Spleen (tissue), 11 donors: Measurements from ENCODE around the gene MACROD2. TPM values are rescaled to one million over a fixed set of nuclear protein-coding genes. Genes with fewer than 3 reads are reported as not detected.

Experiments used
- DNase-seq: peaks from one replicate; pipeline ENCODE4 v3.0.0-alpha.2; 2020
- H3K27ac ChIP-seq, 8 donors: fragments of 200-600 bp; sonication (generic) in 7 of 8; 1 replicate in 4 of 8; 2 replicates in 4 of 8; pipeline versions ENCODE4 v1.5.0 to v1.8.0; 2016 to 2021; ENCODE audit warnings: inconsistent platforms in 4 of 8, mild to moderate bottlenecking in 4 of 8, moderate library complexity in 1 of 8
- H3K27me3 ChIP-seq, 7 donors: fragments of 200-600 bp; sonication (generic) in 6 of 7; replicated peaks in 1 of 7; 1 replicate in 4 of 7; 2 replicates in 3 of 7; pipeline versions ENCODE4 v1.5.0 to v1.8.0; 2016 to 2021; ENCODE audit warnings: inconsistent platforms in 3 of 7, mild to moderate bottlenecking in 1 of 7
- H3K36me3 ChIP-seq, 6 donors: fragments of 200-600 bp; sonication (generic) in 5 of 6; 1 replicate in 4 of 6; 2 replicates in 2 of 6; pipeline versions ENCODE4 v1.5.0 to v1.8.0; 2016 to 2021; ENCODE audit warnings: inconsistent platforms in 2 of 6
- H3K4me1 ChIP-seq, 6 donors: fragments of 200-600 bp; sonication (generic) in 5 of 6; 1 replicate in 3 of 6; 2 replicates in 3 of 6; pipeline versions ENCODE4 v1.5.0 to v1.8.0; 2016 to 2021; ENCODE audit warnings: inconsistent platforms in 3 of 6
- H3K4me3 ChIP-seq, 8 donors: fragments of 200-600 bp; sonication (generic) in 7 of 8; 1 replicate in 4 of 8; 2 replicates in 4 of 8; pipeline versions ENCODE4 v1.5.0 to v1.8.0; 2016 to 2021; ENCODE audit warnings: inconsistent platforms in 4 of 8, mild to moderate bottlenecking in 4 of 8, moderate library complexity in 2 of 8
- H3K9me3 ChIP-seq, 8 donors: fragments of 200-600 bp; sonication (generic) in 7 of 8; 1 replicate in 4 of 8; 2 replicates in 4 of 8; pipeline versions ENCODE4 v1.5.0 to v1.8.0; 2016 to 2021; ENCODE audit warnings: inconsistent platforms in 4 of 8
- POLR2A ChIP-seq, 3 donors: fragments of 450-650 bp; IDR thresholded peaks; one replicate each; pipeline ENCODE4 v1.5.1; 2017; ENCODE audit warnings: antibody characterized with exemption in 3 of 3, mild to moderate bottlenecking in 1 of 3
- POLR2AphosphoS5 ChIP-seq, 3 donors: sonication (generic); formaldehyde crosslinking; IDR thresholded peaks; one replicate each; pipeline ENCODE4 v1.5.1; 2017; ENCODE audit warnings: antibody characterized with exemption in 3 of 3
- WGBS, 5 donors: extraction: QIAGEN DNeasy Blood & Tissue Kit in 3 of 5; methylation state at CpG; one replicate each; pipeline versions ENCODE4 v1.1.5 to v1.1.7; 2013 to 2018; 5-methylcytosine and 5-hydroxymethylcytosine counted together
- intact Hi-C: fragments of 100-400 bp; cut with DNase I; formaldehyde crosslinking; loops from one replicate; pipeline ENCODE4 v1.15.0; 2023; ENCODE audit warnings: low total_unique reads
- polyA plus RNA-seq, 3 donors: library from polyadenylated mRNA; stranded (reverse); fragments of 200-250 nt; gene quantifications; one replicate each; pipeline ENCODE4 v1.2.1, GENCODE V29; 2013
- total RNA-seq, 7 donors: library from RNA; depleted of rRNA in 3 of 7; stranded (reverse); fragments of >200 nt in 3 of 7; fragmentation: NEBNext Ultra II Directional in 4 of 7; extraction: Animal tissue kit (Norgen Biotek cat#: 25700) in 4 of 7; gene quantifications; one replicate each; pipeline versions ENCODE4 v1.1.0 to v1.2.1, GENCODE V29; 2016 to 2021
- TF ChIP-seq, protein P1 (sequence below), 11 experiments: fragments of 200-600 bp in 7 of 11; fragments of 450-650 bp in 4 of 11; sonication (generic) in 4 of 11; IDR thresholded peaks in 8 of 11; conservative IDR thresholded peaks in 3 of 11; 1 replicate in 7 of 11; 2 replicates in 4 of 11; pipeline versions ENCODE4 v1.4.0 to v1.8.0; 2016 to 2021; ENCODE audit warnings: antibody characterized with exemption in 11 of 11, inconsistent platforms in 4 of 11, mild to moderate bottlenecking in 1 of 11
- donor health status: healthy with polysubstance abuse.
- donor health status: DM: no; HTN: no; CAD: no; lungs with moderate emphysema.
- donor health status: DM: no; HTN: no; CAD: no.
- donor health status: Bipolar disorder and iron deficiency.
- donor health status: healthy.
- donor health status: DM: no; HTN: no; CAD: no.
- donor health status: DM: yes; HTN: yes; CAD: no.

MACROD2 gene
- total and polyA plus RNA-seq, 10 donors, result 1.5 to 4.7 (median 3.4) TPM

DNA sequence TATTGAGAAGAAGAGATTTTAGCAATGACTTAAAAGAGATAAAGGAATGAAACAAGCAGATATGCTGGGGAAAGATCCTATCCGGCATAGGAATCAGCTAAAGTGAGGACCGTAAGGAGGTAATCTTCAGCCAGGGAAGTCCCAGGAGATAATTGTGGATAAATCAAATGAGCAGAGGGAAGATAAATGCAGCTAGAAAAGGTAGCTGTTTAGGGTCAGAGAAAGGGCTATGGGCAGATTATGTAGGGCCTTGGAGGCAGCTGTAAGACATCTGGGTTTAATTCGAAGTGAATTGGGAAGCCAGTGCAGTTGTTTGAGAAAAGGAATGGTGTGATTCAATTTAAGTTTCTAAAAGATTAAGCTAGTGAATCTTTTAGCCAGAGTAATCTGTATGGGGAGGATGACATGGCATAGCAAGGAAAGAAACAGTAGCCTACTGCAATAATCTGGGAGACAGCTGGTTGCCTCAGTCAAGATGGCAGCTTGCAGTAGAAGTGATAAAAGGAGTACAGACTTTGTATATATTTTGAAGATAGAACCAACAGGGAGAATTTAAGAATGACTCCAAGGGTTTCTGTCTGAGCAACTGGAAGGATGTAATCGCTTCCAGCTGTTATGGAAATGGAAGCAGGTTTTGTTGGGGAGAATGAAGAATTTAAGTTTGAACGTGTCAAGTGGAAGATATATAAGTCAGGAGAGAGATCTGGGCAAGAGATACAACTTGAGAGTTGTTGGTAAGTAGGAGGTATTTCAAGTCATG is 894.4 kb downstream of the MACROD2 start:
- Histone ChIP-seq H3K27ac (no peak overlapping the region), H3K4me1 (no peaks in the 10 kb centered on the region), H3K9me3 (peaks cover 0 to 8% (median 0%) of the 10 kb centered on the region in 8 donors), H3K36me3 (no peaks in the 10 kb centered on the region), H3K27me3 (no peaks in the 10 kb centered on the region), H3K4me3 (no peak overlapping the region)
- WGBS, 5 donors, result 76 to 89% (median 79%) methylated on average over 5 of the region's 5 CpGs
- TF ChIP-seq POLR2A (IDR thresholded peaks at IDR 0.05), result no peak
- TF ChIP-seq, protein P1, sequence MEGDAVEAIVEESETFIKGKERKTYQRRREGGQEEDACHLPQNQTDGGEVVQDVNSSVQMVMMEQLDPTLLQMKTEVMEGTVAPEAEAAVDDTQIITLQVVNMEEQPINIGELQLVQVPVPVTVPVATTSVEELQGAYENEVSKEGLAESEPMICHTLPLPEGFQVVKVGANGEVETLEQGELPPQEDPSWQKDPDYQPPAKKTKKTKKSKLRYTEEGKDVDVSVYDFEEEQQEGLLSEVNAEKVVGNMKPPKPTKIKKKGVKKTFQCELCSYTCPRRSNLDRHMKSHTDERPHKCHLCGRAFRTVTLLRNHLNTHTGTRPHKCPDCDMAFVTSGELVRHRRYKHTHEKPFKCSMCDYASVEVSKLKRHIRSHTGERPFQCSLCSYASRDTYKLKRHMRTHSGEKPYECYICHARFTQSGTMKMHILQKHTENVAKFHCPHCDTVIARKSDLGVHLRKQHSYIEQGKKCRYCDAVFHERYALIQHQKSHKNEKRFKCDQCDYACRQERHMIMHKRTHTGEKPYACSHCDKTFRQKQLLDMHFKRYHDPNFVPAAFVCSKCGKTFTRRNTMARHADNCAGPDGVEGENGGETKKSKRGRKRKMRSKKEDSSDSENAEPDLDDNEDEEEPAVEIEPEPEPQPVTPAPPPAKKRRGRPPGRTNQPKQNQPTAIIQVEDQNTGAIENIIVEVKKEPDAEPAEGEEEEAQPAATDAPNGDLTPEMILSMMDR (IDR thresholded peaks at IDR 0.05 in 8 of 11, conservative IDR thresholded peaks at IDR 0.05 in 3 of 11), result no peak
- no peak for TF ChIP-seq POLR2AphosphoS5 (IDR thresholded peaks at IDR 0.05)
- DNase-seq, result no peak
- intact Hi-C loops, result no loop called here

DNA sequence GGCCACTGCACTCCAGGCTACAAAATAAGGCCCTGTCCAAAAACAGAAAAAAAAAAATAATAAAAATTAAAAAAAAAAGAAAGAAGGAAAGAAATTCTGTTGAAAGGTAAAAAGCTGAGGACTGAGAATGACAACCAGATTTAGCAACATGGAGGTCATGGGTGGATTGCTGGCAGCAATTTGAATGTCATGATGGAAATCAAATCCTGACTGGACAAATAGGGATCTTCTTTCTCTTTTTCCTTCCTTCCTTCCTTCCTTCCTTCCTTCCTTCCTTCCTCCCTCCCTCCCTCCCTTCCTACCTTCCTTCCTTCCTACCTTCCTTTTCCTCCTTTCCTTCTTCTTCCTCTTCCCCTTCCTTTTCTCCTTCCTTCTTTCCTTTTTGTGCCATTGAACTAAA is 895.4 kb downstream of the MACROD2 start:
- intact Hi-C loops, result no loop called here
- Histone ChIP-seq H3K36me3 (no peaks in the 10 kb centered on the region), H3K4me3 (no peak overlapping the region), H3K9me3 (peaks cover 0 to 8% (median 0%) of the 10 kb centered on the region in 8 donors), H3K27ac (no peak overlapping the region), H3K27me3 (no peaks in the 10 kb centered on the region), H3K4me1 (no peaks in the 10 kb centered on the region)
- DNase-seq, result no peak
- TF ChIP-seq POLR2AphosphoS5 (IDR thresholded peaks at IDR 0.05) (no peak), POLR2A (IDR thresholded peaks at IDR 0.05) (no peak)
- TF ChIP-seq, protein P1 (IDR thresholded peaks at IDR 0.05 in 8 of 11, conservative IDR thresholded peaks at IDR 0.05 in 3 of 11), result no peak

DNA sequence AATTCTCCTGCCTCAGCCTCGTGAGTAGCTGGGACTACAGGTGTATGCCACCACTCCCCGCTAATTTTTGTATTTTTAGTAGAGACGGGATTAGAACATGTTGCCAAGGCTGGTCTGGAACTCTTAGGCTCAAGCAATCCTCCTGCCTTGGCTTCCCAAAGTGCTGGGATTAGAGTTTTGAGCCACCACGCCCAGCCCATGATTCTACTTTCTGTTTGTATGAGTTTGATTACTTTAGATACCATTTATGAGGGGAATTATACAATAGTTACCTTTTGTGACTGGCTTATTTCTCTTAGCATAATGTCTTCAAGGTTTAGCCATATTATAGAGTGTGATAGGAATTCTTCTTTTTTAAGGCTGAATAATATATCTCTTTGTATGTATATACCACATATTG is 897.5 kb downstream of the MACROD2 start:
- H3K36me3 ChIP-seq, result no peaks in the 10 kb centered on the region
- no peak for TF ChIP-seq POLR2A (IDR thresholded peaks at IDR 0.05)
- TF ChIP-seq, protein P1 (IDR thresholded peaks at IDR 0.05 in 8 of 11, conservative IDR thresholded peaks at IDR 0.05 in 3 of 11), result no peak
- no peak for TF ChIP-seq POLR2AphosphoS5 (IDR thresholded peaks at IDR 0.05)
- intact Hi-C loops, result no loop called here
- H3K4me3 ChIP-seq, result no peak overlapping the region
- WGBS, 5 donors, result 75 to 97% (median 87%) methylated on average over 4 of the region's 4 CpGs
- no peaks in the 10 kb centered on the region for H3K4me1 ChIP-seq
- H3K27me3 ChIP-seq, result no peaks in the 10 kb centered on the region
- no peak for DNase-seq
- no peak overlapping the region for H3K27ac ChIP-seq
- H3K9me3 ChIP-seq, result peaks cover 0 to 6% (median 0%) of the 10 kb centered on the region in 8 donors

DNA sequence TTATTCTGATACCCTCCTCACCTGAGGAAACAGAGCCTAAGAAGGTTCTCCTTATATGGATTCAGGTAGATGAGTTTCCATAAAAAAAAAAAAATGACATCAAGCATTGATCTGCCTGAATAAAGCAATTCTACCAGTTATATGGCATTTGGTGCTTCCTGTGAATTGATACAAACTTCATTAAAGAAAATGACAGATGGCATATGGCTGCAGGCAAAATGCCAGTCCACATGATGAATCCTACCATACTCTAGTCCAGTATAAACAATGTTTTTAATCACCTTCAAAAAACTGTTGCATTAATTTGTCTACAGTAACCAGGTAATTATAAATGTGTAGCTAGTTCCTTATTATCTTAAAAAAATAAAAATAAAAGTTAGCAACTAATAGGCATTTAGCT is 901.3 kb downstream of the MACROD2 start:
- Histone ChIP-seq H3K36me3 (no peaks in the 10 kb centered on the region), H3K27me3 (no peaks in the 10 kb centered on the region), H3K9me3 (peaks cover 0 to 7% (median 0%) of the 10 kb centered on the region in 8 donors), H3K4me1 (no peaks in the 10 kb centered on the region), H3K4me3 (no peak overlapping the region), H3K27ac (no peak overlapping the region)
- no peak for DNase-seq
- intact Hi-C loops, result no loop called here
- TF ChIP-seq, protein P1 (IDR thresholded peaks at IDR 0.05 in 8 of 11, conservative IDR thresholded peaks at IDR 0.05 in 3 of 11), result no peak
- TF ChIP-seq POLR2A (IDR thresholded peaks at IDR 0.05) (no peak), POLR2AphosphoS5 (IDR thresholded peaks at IDR 0.05) (no peak)
